GM23338 (cell line): ENCODE data around the gene PRKAB2.

Experiments used
- CREB1 ChIP-seq: fragments of 250-450 bp; sonication (Bioruptor Pico); IDR thresholded peaks from 2 replicates; pipeline ENCODE4 v1.5.0; 2020; ENCODE audit warnings: low read depth, mild to moderate bottlenecking, moderate library complexity
- ETS1 ChIP-seq: IDR thresholded peaks from 2 replicates; pipeline ENCODE4 v1.6.1; 2016; ENCODE audit warnings: antibody characterized with exemption
- EZH2 ChIP-seq: fragments of 200-600 bp; sonication (generic); IDR thresholded peaks from one replicate; pipeline ENCODE4 v1.8.0; 2017; ENCODE audit warnings: antibody characterized with exemption, mild to moderate bottlenecking, low read depth; ENCODE audit not compliant: unreplicated experiment
- EZH2phosphoT487 ChIP-seq: fragments of 200-600 bp; sonication (generic); IDR thresholded peaks from one replicate; pipeline ENCODE4 v1.8.1; 2018; ENCODE audit warnings: antibody characterized with exemption; ENCODE audit not compliant: unreplicated experiment
- NANOG ChIP-seq: IDR thresholded peaks from 2 replicates; pipeline ENCODE4 v1.6.1; 2016; ENCODE audit warnings: antibody characterized with exemption, borderline replicate concordance
- POLR2AphosphoS5 ChIP-seq: IDR thresholded peaks from 2 replicates; pipeline ENCODE4 v1.6.1; 2016; ENCODE audit warnings: antibody characterized with exemption, low read depth
- REST ChIP-seq: IDR thresholded peaks from one replicate; pipeline ENCODE4 v1.6.1; 2018; ENCODE audit warnings: antibody characterized with exemption; ENCODE audit not compliant: unreplicated experiment
- TF ChIP-seq, protein P1 (sequence below), 2 experiments: fragments of 200-600 bp in 1 of 2; sonication (generic) in 1 of 2; conservative IDR thresholded peaks; 2 replicates each; pipeline versions ENCODE4 v1.5.1 to v1.6.1; 2016 to 2017; ENCODE audit warnings: antibody characterized with exemption in 2 of 2, low read depth in 2 of 2, mild to moderate bottlenecking in 2 of 2, moderate library complexity in 1 of 2

GRCh38 chr1:147152772-147153171, 19.5 kb downstream of the PRKAB2 start:
- TF ChIP-seq, protein P1, sequence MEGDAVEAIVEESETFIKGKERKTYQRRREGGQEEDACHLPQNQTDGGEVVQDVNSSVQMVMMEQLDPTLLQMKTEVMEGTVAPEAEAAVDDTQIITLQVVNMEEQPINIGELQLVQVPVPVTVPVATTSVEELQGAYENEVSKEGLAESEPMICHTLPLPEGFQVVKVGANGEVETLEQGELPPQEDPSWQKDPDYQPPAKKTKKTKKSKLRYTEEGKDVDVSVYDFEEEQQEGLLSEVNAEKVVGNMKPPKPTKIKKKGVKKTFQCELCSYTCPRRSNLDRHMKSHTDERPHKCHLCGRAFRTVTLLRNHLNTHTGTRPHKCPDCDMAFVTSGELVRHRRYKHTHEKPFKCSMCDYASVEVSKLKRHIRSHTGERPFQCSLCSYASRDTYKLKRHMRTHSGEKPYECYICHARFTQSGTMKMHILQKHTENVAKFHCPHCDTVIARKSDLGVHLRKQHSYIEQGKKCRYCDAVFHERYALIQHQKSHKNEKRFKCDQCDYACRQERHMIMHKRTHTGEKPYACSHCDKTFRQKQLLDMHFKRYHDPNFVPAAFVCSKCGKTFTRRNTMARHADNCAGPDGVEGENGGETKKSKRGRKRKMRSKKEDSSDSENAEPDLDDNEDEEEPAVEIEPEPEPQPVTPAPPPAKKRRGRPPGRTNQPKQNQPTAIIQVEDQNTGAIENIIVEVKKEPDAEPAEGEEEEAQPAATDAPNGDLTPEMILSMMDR (conservative IDR thresholded peaks at IDR 0.05; ENCODE audit: low read depth in 2 of 2) = no peak
- TF ChIP-seq REST (no peak), POLR2AphosphoS5 (no peak), EZH2phosphoT487 (no peak), ETS1 (no peak), EZH2 (no peak), NANOG (no peak), CREB1 (CRISPR knock-in tag) (no peak)
